H1 (cell line): ENCODE measurements around the gene PTDSS2.

Experiments
- BACH1 ChIP-seq: IDR thresholded peaks from 2 replicates; pipeline ENCODE4 v1.6.1; 2012; ENCODE audit warnings: low read length, improper control_type of control experiment
- BRCA1 ChIP-seq: IDR thresholded peaks from 2 replicates; pipeline ENCODE4 v1.6.1; 2012; ENCODE audit warnings: low read depth, low read length, improper control_type of control experiment
- CEBPB ChIP-seq: IDR thresholded peaks from 2 replicates; pipeline ENCODE4 v1.6.1; 2012; ENCODE audit warnings: low read depth, low read length
- CREB1 ChIP-seq: IDR thresholded peaks from 2 replicates; pipeline ENCODE4 v1.6.1; 2012; ENCODE audit warnings: inconsistent platforms
- POLR2A ChIP-seq, 2 experiments: IDR thresholded peaks; 1 replicate in 1 of 2; 2 replicates in 1 of 2; pipeline ENCODE4 v1.6.1; 2011; ENCODE audit warnings: low read depth in 2 of 2, low read length in 2 of 2, mild to moderate bottlenecking in 2 of 2; ENCODE audit errors: control extremely low read depth in 1 of 2
- TF ChIP-seq, protein P1 (sequence below), 3 experiments: IDR thresholded peaks; 1 replicate in 2 of 3; 2 replicates in 1 of 3; pipeline versions ENCODE4 v1.5.1 to v1.6.1; 2011; ENCODE audit warnings: low read length in 3 of 3, mild to moderate bottlenecking in 3 of 3, inconsistent platforms in 2 of 3, low read depth in 1 of 3, moderate library complexity in 1 of 3; ENCODE audit not compliant: insufficient read depth in 1 of 3; ENCODE audit errors: control extremely low read depth in 1 of 3
- TF ChIP-seq, protein P2 (sequence below): IDR thresholded peaks from 2 replicates; pipeline ENCODE4 v1.6.1; 2012; ENCODE audit warnings: low read length, inconsistent platforms

DNA sequence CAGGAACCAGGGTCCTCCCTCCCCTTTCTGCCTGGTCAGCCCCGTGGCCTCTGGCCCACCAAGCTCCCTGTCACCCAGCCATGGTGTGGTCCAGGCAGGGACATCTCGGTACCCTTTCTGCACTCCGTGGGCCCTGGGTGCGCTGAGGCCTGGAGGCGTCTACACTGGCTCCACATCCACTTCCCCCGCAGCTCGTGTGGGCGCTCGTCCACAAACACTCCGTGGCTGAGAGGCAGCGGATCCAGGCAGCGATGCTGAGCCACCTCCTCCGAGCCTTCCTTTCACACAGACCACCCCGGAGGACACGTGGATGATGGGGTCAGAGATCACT is 40.8 kb downstream of the PTDSS2 start:
- TF ChIP-seq CREB1 = no peak
- no peak for TF ChIP-seq POLR2A (IDR thresholded peaks at IDR 0.05; ENCODE audit: control extremely low read depth in 1 of 2, low read depth in 2 of 2, low read length in 2 of 2)
- no peak for TF ChIP-seq BRCA1
- no peak for TF ChIP-seq BACH1
- no peak for TF ChIP-seq CEBPB
- TF ChIP-seq, protein P1, sequence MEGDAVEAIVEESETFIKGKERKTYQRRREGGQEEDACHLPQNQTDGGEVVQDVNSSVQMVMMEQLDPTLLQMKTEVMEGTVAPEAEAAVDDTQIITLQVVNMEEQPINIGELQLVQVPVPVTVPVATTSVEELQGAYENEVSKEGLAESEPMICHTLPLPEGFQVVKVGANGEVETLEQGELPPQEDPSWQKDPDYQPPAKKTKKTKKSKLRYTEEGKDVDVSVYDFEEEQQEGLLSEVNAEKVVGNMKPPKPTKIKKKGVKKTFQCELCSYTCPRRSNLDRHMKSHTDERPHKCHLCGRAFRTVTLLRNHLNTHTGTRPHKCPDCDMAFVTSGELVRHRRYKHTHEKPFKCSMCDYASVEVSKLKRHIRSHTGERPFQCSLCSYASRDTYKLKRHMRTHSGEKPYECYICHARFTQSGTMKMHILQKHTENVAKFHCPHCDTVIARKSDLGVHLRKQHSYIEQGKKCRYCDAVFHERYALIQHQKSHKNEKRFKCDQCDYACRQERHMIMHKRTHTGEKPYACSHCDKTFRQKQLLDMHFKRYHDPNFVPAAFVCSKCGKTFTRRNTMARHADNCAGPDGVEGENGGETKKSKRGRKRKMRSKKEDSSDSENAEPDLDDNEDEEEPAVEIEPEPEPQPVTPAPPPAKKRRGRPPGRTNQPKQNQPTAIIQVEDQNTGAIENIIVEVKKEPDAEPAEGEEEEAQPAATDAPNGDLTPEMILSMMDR (IDR thresholded peaks at IDR 0.05; ENCODE audit: control extremely low read depth in 1 of 3, insufficient read depth in 1 of 3, low read depth in 1 of 3, low read length in 3 of 3) = no peak
- TF ChIP-seq, protein P2, sequence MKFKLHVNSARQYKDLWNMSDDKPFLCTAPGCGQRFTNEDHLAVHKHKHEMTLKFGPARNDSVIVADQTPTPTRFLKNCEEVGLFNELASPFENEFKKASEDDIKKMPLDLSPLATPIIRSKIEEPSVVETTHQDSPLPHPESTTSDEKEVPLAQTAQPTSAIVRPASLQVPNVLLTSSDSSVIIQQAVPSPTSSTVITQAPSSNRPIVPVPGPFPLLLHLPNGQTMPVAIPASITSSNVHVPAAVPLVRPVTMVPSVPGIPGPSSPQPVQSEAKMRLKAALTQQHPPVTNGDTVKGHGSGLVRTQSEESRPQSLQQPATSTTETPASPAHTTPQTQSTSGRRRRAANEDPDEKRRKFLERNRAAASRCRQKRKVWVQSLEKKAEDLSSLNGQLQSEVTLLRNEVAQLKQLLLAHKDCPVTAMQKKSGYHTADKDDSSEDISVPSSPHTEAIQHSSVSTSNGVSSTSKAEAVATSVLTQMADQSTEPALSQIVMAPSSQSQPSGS = no peak
